Bronchial epithelial cell (primary cell): Measurements from ENCODE around the gene ZFAND2B. TPM values are rescaled to one million over a fixed set of nuclear protein-coding genes. Genes with fewer than 3 reads are reported as not detected.

Experiments
- DNase-seq: peaks from one replicate; pipeline ENCODE4 v3.0.0-alpha.2; 2010; ENCODE audit warnings: low read depth
- FAIRE-seq: peaks from 2 replicates; lab custom pipeline; 2011; peaks lifted over from hg19 to GRCh38; lab: Jason Lieb, UNC
- H3K27me3 ChIP-seq: 2 replicates; pipeline ENCODE4 v1.5.1; 2011; ENCODE audit warnings: low read length; ENCODE audit not compliant: control insufficient read depth, insufficient read depth
- H3K36me3 ChIP-seq: 2 replicates; pipeline ENCODE4 v1.5.1; 2011; ENCODE audit warnings: low read length; ENCODE audit not compliant: control insufficient read depth, insufficient read depth
- H3K4me3 ChIP-seq: 2 replicates; pipeline ENCODE4 v1.5.1; 2011; ENCODE audit warnings: mild to moderate bottlenecking, low read depth, low read length, control low read depth
- total RNA-seq: library from RNA; depleted of rRNA; stranded (reverse); fragments of >200 nt; gene quantifications from 2 replicates; pipeline ENCODE4 v1.2.1, GENCODE V29; 2014
- TF ChIP-seq, protein P1 (sequence below): IDR thresholded peaks from 2 replicates; pipeline ENCODE4 v1.5.1; 2011; ENCODE audit warnings: mild to moderate bottlenecking, moderate library complexity, low read length, control low read depth, inconsistent platforms; ENCODE audit not compliant: insufficient read depth, severe bottlenecking

Gene ZFAND2B
- total RNA-seq, 1 donor from 2014 or later = 59.8 TPM

DNA sequence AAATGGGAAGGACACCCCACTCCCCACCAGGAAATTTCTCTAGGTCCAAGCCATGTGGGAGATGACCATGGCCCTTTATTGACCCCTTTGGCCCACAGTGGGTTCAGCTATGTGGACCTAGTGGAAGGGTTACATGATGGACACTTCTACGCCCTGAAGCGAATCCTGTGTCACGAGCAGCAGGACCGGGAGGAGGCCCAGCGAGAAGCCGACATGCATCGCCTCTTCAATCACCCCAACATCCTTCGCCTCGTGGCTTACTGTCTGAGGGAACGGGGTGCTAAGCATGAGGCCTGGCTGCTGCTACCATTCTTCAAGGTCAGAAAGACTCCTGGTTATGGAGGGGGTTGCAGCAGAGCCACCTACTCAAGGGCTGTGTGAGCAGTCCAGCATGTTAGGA is 40.0 kb downstream of the ZFAND2B start:
- H3K27me3 ChIP-seq = no peaks in the 10 kb centered on the region
- FAIRE-seq (no peak), DNase-seq (no peak)
- H3K36me3 ChIP-seq = peaks cover 19% of the 10 kb centered on the region
- H3K4me3 ChIP-seq = no peak overlapping the region
- TF ChIP-seq, protein P1, sequence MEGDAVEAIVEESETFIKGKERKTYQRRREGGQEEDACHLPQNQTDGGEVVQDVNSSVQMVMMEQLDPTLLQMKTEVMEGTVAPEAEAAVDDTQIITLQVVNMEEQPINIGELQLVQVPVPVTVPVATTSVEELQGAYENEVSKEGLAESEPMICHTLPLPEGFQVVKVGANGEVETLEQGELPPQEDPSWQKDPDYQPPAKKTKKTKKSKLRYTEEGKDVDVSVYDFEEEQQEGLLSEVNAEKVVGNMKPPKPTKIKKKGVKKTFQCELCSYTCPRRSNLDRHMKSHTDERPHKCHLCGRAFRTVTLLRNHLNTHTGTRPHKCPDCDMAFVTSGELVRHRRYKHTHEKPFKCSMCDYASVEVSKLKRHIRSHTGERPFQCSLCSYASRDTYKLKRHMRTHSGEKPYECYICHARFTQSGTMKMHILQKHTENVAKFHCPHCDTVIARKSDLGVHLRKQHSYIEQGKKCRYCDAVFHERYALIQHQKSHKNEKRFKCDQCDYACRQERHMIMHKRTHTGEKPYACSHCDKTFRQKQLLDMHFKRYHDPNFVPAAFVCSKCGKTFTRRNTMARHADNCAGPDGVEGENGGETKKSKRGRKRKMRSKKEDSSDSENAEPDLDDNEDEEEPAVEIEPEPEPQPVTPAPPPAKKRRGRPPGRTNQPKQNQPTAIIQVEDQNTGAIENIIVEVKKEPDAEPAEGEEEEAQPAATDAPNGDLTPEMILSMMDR = no peak

DNA sequence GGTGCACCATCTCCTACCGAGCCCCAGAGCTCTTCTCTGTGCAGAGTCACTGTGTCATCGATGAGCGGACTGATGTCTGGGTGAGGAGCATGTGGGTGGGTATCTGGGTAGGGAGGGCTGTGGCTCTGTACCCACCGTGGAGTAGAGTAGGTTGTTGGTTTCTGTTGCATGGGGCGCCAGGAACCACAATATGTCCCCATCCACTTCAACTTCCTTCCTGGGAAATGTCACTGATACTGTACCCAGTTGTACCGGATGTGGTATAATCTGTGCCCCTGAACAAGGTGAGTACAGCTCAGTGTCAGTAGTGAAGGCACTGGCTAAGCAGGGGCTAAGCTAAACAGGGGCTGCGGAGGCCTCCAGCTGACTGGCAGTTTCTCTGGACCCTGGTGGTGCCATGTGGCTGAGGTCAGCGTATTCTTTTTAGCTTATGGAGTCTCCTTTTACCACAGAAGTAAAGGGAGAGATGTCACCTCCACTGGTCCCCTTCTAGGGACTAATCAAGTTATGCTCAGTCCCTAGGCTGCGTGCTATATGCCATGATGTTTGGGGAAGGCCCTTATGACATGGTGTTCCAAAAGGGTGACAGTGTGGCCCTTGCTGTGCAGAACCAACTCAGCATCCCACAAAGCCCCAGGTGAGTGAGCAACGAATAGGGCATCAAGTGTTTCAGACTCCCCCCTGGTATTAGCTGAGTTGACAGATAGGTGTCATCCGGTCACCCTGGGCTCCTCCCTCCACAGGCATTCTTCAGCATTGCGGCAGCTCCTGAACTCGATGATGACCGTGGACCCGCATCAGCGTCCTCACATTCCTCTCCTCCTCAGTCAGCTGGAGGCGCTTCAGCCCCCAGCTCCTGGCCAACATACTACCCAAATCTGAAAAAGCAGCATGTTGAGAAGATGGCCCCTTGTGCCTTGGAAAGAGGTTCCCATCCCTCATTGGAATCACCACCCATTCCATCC is 41.4 kb downstream of the ZFAND2B start:
- H3K36me3 ChIP-seq = peaks cover 23% of the 10 kb centered on the region
- FAIRE-seq (no peak), DNase-seq (no peak)
- no peaks in the 10 kb centered on the region for H3K27me3 ChIP-seq
- no peak overlapping the region for H3K4me3 ChIP-seq
- TF ChIP-seq, protein P1 = no peak

DNA sequence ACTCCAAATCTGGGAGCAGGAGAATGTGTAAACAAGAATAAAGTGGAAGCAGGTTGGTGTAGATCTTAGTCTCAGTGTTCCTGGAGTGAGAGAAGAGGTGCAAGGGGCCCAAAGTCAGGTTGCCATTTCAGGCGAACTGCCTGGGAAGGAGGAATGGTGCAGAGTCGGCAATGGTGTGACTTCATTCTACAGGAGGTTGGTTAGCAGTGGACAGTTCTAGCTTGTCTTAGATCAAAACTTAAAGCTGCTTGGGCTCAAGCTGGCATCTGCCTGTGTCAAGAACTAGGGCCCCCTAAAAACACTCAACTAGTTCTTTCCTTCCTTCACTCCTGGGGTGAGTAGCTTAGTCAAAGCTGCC is 42.2 kb downstream of the ZFAND2B start:
- no peak overlapping the region for H3K4me3 ChIP-seq
- TF ChIP-seq, protein P1 = no peak
- FAIRE-seq (no peak), DNase-seq (no peak)
- no peaks in the 10 kb centered on the region for H3K27me3 ChIP-seq
- peaks cover 23% of the 10 kb centered on the region for H3K36me3 ChIP-seq

DNA sequence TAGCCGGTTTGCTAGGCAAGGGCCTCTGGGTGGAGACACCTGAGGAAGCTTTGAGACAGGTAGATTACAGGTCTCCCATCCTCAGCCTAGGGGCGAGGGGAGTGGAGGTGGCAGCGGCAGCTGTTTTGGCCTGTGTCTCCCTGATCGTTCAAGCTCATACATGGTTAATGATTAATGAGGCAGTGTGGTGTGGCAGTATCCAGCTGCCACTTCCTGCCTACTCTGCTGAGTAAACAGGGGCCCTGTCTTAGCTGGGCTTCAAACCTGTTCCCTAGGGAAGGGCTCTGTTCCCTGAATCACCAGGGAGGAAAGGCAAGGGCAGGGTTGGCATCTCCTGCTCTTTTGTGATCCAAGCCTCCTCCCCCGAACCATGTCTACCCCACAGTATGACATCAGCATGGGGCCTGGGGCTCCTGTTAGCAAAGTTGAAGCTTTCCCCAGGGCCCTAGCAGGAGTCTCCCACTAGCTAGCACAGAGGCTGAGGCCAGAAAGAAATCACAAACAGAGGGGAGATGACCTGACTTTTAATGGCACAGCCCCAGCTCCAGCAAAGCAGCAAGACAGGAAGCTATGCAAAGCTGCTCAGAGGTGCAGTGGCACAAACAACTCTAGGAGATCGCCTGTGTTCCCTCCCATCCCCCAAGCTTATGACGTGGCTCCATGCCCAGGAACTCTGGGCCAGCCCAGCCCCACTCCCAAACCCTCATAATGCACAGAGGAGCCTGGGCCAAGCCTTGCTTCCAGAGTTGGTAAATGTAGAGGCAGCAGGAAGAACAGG is 42.8 kb downstream of the ZFAND2B start:
- Histone ChIP-seq H3K36me3 (peaks cover 23% of the 10 kb centered on the region), H3K4me3 (no peak overlapping the region), H3K27me3 (no peaks in the 10 kb centered on the region)
- TF ChIP-seq, protein P1 = peak; percentile 1
- FAIRE-seq = peak; percentile 90
- peak; percentile 98 for DNase-seq

DNA sequence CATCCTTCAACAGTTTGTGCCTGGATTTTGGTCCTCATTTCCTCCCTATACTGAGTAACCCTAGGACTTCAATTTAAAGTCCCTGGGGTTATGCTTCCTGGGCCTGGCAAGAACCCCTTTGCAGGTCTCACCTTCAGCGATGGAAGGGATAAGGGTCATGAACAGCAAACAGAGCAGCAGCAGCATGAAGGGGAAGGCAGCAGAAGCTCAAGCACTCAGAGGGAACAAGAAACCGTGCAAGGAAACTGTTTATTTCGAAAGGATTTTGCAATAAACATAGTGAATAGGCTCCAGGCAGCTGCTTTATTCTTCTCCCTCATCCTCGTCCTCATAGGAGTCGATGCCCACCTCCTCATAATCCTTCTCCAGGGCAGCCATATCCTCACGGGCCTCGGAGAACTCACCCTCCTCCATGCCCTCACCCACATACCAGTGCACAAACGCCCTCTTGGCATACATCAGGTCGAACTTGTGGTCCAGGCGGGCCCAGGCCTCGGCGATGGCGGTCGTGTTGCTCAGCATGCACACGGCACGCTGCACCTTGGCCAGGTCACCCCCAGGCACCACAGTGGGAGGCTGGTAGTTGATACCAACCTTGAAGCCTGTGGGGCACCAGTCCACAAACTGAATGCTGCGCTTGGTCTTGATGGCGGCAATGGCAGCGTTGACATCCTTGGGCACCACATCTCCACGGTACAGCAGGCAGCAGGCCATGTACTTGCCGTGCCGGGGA is 43.6 kb downstream of the ZFAND2B start:
- Histone ChIP-seq H3K4me3 (peak overlapping the region; percentile 12), H3K36me3 (peaks cover 23% of the 10 kb centered on the region), H3K27me3 (no peaks in the 10 kb centered on the region)
- DNase-seq (no peak), FAIRE-seq (no peak)
- TF ChIP-seq, protein P1 = no peak
